GM18526 (cell line): ENCODE measurements around the gene RALGDS.

Experiments
- POLR2A ChIP-seq: IDR thresholded peaks from 3 replicates; pipeline ENCODE4 v1.6.1; 2011; ENCODE audit not compliant: insufficient read length; ENCODE audit errors: extremely low read depth

The RALGDS gene

GRCh38 chr9:133143639-133144141 lies 22.6 kb upstream of the RALGDS start:
- TF ChIP-seq POLR2A: no peak

GRCh38 chr9:133142684-133143622 lies 21.9 kb upstream of the RALGDS start:
- TF ChIP-seq POLR2A: no peak

DNA sequence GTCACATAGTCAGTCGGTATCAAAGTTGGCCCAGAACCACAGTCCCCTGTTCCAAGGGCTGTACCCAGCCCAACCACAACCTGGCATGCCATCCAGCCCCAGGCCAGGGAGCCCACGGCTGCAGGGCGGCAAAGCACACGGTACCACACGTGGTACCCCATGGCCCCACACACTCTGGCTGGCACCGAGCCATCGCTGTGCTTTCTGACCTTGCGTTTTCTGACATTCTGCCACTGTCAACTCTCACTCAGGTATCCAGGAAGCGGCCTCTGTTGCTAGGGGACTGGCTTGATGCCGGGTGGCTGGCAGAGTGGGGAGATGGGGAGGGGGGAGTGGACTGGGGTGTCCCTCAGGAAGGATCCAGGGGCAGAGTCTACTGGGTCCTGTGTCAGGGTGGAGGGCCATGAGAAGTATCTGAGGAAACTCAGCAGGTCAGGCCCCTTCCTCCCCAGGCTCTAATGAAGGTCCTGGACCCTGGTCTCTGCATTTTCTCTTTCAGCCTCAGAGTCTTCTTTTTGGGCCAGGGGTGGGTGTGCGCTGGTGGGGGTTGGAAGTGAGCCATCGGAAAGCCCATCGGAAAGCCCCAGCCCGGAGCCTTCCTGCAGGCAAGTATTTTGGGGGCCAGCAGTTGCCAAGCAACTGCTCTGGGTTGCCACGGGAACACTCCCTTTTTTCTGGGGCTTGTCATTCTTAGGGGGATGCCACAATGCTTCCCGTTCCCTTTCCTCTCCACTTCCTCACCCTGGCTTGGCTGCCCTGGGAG lies 21.0 kb upstream of the RALGDS start:
- TF ChIP-seq POLR2A: no peak

DNA sequence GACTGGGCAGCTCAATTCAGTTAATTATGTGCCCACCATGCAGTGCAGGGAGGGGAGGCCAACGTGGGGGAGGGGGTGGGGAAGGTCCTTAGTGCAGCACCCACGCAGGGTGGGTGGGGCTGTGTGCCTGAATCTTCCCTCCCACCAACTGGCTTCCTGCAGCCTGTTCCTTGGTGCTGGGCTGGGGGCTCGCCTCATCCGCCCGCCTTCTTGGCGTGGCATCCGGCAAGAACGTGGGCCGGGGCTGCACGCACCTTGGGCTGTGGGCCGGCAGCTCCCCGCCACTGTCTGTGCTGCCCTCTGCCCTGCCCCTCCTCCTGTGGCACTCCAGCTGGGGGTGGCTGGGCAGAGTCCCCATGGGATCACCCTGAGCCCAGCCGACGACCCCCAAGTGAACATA lies 19.6 kb upstream of the RALGDS start:
- TF ChIP-seq POLR2A: no peak

DNA sequence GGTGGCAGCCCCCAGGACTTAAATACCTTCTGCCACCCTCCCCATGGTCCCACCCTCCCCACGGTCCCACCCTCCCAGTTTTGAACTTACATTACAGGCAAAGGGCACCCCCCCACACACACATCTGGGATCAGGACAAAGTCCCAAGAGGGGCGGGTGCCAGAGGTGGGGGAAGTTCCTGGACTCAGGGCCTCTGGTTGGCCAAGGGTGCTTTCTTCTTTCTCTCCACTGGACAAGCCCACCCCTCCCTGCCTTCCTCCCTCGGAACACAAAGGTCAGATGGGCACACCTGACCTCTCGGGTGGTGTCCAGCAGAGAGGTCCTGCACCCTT lies 19.1 kb upstream of the RALGDS start:
- TF ChIP-seq POLR2A: no peak

DNA sequence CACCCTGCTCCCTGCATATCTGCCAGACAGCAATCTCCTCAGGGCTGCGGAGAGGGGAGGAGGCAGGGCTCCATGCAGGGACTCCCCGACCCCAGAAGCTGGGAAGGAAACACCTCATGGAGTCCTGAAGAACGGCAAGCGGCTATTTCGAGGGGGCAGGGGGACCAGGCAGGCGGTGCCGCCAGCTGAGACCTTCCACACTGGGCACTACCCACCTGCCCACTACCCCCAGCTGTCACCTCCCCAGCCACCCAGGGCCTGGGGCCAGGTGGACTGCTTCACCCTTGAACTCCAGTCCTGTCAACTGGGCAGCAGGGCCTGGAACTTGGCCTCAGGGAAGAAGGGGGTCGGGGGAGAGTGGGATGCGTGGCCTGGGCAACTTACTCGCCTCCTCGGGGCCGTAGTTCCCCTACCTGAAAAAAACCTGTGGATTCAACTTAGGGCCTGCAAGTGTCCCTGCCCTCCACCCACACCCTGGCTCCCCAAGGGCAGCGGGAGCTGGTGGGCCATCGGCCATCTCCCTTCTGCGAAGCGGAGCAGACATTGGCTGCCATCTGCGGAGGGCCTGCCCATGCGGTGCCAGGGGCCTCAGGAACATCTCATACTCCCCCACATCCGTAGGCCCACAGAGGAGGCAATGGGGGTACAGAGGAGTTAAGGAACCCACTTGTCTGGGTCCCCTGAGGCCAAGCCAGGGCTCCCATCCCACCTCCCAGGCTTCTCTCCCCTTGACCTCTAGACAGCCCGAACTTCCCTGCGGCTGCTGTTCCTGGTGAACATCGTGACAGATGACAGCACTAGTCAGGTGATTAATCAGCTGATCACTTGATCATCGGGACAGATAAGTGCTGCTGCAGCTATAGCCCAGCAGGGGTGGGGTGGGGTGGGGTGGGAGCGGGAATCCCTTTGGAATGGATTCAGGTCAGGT lies 18.5 kb upstream of the RALGDS start:
- TF ChIP-seq POLR2A: no peak

GRCh38 chr9:133137451-133138231 lies 16.6 kb upstream of the RALGDS start:
- no peak for TF ChIP-seq POLR2A

DNA sequence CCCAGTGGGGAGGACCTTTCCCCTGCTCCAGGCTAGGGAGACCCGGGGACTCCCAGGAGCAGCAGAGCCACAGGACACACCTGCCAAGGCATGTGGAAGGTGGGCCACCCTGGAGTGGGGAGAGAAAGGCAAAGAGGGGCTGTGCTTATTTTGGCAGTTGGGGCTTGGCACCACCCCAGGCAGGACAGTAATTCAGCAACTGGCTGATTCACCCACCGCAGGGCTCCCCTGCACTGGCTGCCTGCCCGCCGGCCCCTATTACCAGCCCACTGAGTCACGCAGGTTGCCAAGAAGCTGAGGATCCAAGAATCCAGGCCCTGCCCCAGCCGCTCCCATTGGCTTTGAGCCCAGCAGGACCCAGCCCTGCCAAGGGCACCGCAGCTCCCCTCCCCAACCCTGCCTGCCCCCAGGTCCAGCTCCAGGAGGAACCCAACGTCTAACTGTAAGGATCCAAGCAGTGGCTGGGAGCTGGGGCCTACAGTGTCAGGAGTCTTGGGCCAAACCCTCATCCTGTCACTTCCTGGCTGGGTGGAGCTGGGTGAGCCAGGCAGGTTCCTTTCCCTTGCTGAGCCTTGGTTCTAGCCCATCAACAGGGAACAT lies 14.2 kb upstream of the RALGDS start:
- TF ChIP-seq POLR2A: no peak

- TF ChIP-seq POLR2A: no peak
Measured at GRCh38 chr9:133134388-133135145, 13.5 kb upstream of the RALGDS start.

- no peak for TF ChIP-seq POLR2A
Measured at GRCh38 chr9:133133681-133134387, 12.8 kb upstream of the RALGDS start.

DNA sequence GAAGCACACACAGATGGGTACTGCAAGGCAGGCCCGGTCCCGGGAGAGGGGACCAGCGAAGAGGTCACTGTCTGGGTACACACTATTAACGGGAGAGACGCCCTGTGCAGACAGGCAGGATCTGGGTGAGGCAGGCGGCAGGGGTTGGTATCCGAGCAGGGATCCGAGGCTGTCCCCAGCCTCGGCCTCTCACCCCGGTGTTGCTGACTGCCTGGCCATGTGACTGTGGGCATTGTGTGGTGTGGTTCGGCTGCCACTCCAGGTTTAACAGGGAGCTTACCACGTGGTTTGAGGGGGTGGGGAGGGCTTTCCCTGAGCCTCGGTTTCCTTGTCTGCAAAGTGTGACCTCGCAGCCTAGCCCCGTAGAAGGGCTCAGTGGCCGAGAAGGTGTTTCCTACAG lies 11.1 kb upstream of the RALGDS start:
- TF ChIP-seq POLR2A: no peak

DNA sequence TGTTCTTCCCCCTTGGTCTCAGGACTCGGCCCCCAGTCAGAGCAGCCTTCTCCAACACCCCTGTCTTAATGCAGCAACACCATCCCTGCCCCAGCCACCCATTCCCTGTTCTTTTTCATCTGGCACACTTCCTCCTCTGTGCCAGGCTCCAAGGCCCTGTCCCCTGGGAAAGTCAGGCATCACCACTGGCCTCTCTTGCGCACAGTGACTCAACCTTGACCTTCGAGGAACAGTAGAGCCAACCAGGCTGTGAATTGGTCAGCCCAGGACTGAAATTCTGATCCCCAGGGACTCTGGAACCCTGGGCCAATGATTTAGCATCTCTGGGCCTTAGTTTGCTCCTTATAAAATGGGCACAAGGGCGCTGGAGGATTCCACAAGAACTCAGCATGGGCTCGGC lies 10.5 kb upstream of the RALGDS start:
- no peak for TF ChIP-seq POLR2A
